ENCODE measurements around the gene SLC39A9. TPM values are rescaled to one million over a fixed set of nuclear protein-coding genes. Genes with fewer than 3 reads are reported as not detected.
A peak's percentile ranks its signal among the peaks of the same experiment; 100 is the strongest.
"Not testable (repeated sequence)": the region's sequence is repeated elsewhere in the genome, so short reads cannot be mapped to it uniquely, and the experiment has no call there.

Gene SLC39A9
- total and polyA plus RNA-seq, 2 experiments from 2014 or later: 17.7 to 48.1 TPM

- peak; percentile 80 for ATAC-seq
- no peak overlapping the region for H3K4me3 ChIP-seq
- H3K9me3 Mint-ChIP-seq: peaks cover 6% of the 10 kb centered on the region; the same call in 2 of the 3 replicates
- H3K4me1 ChIP-seq (ENCODE audit: insufficient read depth): no peaks in the 10 kb centered on the region
- H3K36me3 Mint-ChIP-seq (ENCODE audit: low read depth): no peaks in the 10 kb centered on the region
- H3K27me3 ChIP-seq (ENCODE audit: insufficient read depth): no peaks in the 10 kb centered on the region
- TF ChIP-seq CTCF (conservative IDR thresholded peaks at IDR 0.05; ENCODE audit: low read depth in 2 of 2) (peak; percentile 62 to 71), REST (IDR thresholded peaks at IDR 0.05; ENCODE audit: unreplicated experiment) (no peak)
- H2AFZ ChIP-seq: no peak overlapping the region
- no peaks in the 10 kb centered on the region for H3K36me3 ChIP-seq (ENCODE audit: insufficient read depth)
- no peaks in the 10 kb centered on the region for H3F3A ChIP-seq (replicated peaks; ENCODE audit: low read depth)
- no peaks in the 10 kb centered on the region for H3K9me2 ChIP-seq (ENCODE audit: insufficient read depth)
- no peak overlapping the region for H3K4me2 ChIP-seq
- H3K27me3 Mint-ChIP-seq (ENCODE audit: insufficient read depth, low read depth, poor library complexity): peaks cover 15% of the 10 kb centered on the region
- no peaks in the 10 kb centered on the region for H3K79me2 ChIP-seq (replicated peaks; ENCODE audit: insufficient read depth)
- DNase-seq (ENCODE audit: low spot score): peak; percentile 65
- no peaks in the 10 kb centered on the region for H3K4me1 Mint-ChIP-seq
- H3K4me3 Mint-ChIP-seq: no peak overlapping the region
- no peak overlapping the region for H3K27ac Mint-ChIP-seq
- H3K27ac ChIP-seq (ENCODE audit: low read depth): no peak overlapping the region
- H4K20me1 ChIP-seq (replicated peaks; ENCODE audit: insufficient read depth): no peaks in the 10 kb centered on the region
Observed at GRCh38 chr14:69475194-69475818, 76.8 kb downstream of the SLC39A9 start.

- not testable (repeated sequence) for H3K79me2 ChIP-seq (replicated peaks; ENCODE audit: insufficient read depth); H3K4me3 ChIP-seq; H4K20me1 ChIP-seq (replicated peaks; ENCODE audit: insufficient read depth); H3K27ac ChIP-seq (ENCODE audit: low read depth); H3K9me2 ChIP-seq (ENCODE audit: insufficient read depth); ATAC-seq; H3K36me3 Mint-ChIP-seq (ENCODE audit: low read depth); DNase-seq (ENCODE audit: low spot score); H3K4me3 Mint-ChIP-seq; H2AFZ ChIP-seq; H3K4me1 Mint-ChIP-seq; H3K9me3 Mint-ChIP-seq; H3K4me2 ChIP-seq; H3K27ac Mint-ChIP-seq; H3K4me1 ChIP-seq (ENCODE audit: insufficient read depth); H3F3A ChIP-seq (replicated peaks; ENCODE audit: low read depth); H3K36me3 ChIP-seq (ENCODE audit: insufficient read depth)
- H3K27me3 ChIP-seq (ENCODE audit: insufficient read depth): peaks cover 12% of the 10 kb centered on the region
- peaks cover 21% of the 10 kb centered on the region for H3K27me3 Mint-ChIP-seq (ENCODE audit: insufficient read depth, low read depth, poor library complexity)
Observed at GRCh38 chr14:69476824-69477450, 78.4 kb downstream of the SLC39A9 start.

- H3F3A ChIP-seq (replicated peaks; ENCODE audit: low read depth); H3K4me2 ChIP-seq; H3K27ac Mint-ChIP-seq; H3K36me3 Mint-ChIP-seq (ENCODE audit: low read depth); H3K4me3 ChIP-seq; ATAC-seq; H3K36me3 ChIP-seq (ENCODE audit: insufficient read depth); H3K9me3 Mint-ChIP-seq; DNase-seq (ENCODE audit: low spot score); H3K4me1 Mint-ChIP-seq; H4K20me1 ChIP-seq (replicated peaks; ENCODE audit: insufficient read depth); H3K27ac ChIP-seq (ENCODE audit: low read depth); H3K4me1 ChIP-seq (ENCODE audit: insufficient read depth); H2AFZ ChIP-seq; H3K4me3 Mint-ChIP-seq; H3K79me2 ChIP-seq (replicated peaks; ENCODE audit: insufficient read depth); H3K9me2 ChIP-seq (ENCODE audit: insufficient read depth): not testable (repeated sequence)
- peaks cover 23% of the 10 kb centered on the region for H3K27me3 ChIP-seq (ENCODE audit: insufficient read depth)
- H3K27me3 Mint-ChIP-seq (ENCODE audit: insufficient read depth, low read depth, poor library complexity): peaks cover 32% of the 10 kb centered on the region
Observed at GRCh38 chr14:69478055-69478454, 79.6 kb downstream of the SLC39A9 start.

Data from GM23338 (cell line).